Suprapubic skin (tissue), 4 donors: ENCODE data around the gene GLIS1. TPM values are rescaled to one million over a fixed set of nuclear protein-coding genes. Genes with fewer than 3 reads are reported as not detected.
"Not testable (repeated sequence)": the region's sequence is repeated elsewhere in the genome, so short reads cannot be mapped to it uniquely, and the experiment has no call there.

Source experiments
- DNase-seq, 2 donors: peaks; one replicate each; pipeline ENCODE4 v3.0.0-alpha.2; 2019; ENCODE audit warnings: low spot score in 2 of 2
- H3K27ac ChIP-seq: fragments of 200-600 bp; sonication (generic); one replicate; pipeline ENCODE4 v1.5.1; 2019
- H3K27me3 ChIP-seq: fragments of 200-600 bp; sonication (generic); one replicate; pipeline ENCODE4 v1.5.1; 2019
- H3K36me3 ChIP-seq: fragments of 200-600 bp; sonication (generic); one replicate; pipeline ENCODE4 v1.5.1; 2019
- H3K4me1 ChIP-seq: fragments of 200-600 bp; sonication (generic); one replicate; pipeline ENCODE4 v1.5.1; 2019
- H3K4me3 ChIP-seq: fragments of 200-600 bp; sonication (generic); one replicate; pipeline ENCODE4 v1.5.1; 2019; ENCODE audit warnings: mild to moderate bottlenecking
- H3K9me3 ChIP-seq: fragments of 200-600 bp; sonication (generic); one replicate; pipeline ENCODE4 v1.5.1; 2019
- CTCF ChIP-seq, 2 donors: fragments of 200-600 bp in 1 of 2; fragments of 450-650 bp in 1 of 2; sonication (generic) in 1 of 2; IDR thresholded peaks; one replicate each; pipeline ENCODE4 v1.5.1; 2016 to 2019; ENCODE audit warnings: antibody characterized with exemption in 2 of 2, mild to moderate bottlenecking in 1 of 2, moderate library complexity in 1 of 2
- EP300 ChIP-seq: sonication (generic); formaldehyde crosslinking; IDR thresholded peaks from one replicate; pipeline ENCODE4 v1.6.1; 2017; ENCODE audit warnings: antibody characterized with exemption
- POLR2A ChIP-seq, 2 donors: fragments of 450-650 bp; IDR thresholded peaks; one replicate each; pipeline ENCODE4 v1.6.1; 2017; ENCODE audit warnings: antibody characterized with exemption in 2 of 2, mild to moderate bottlenecking in 2 of 2, moderate library complexity in 2 of 2
- POLR2AphosphoS5 ChIP-seq, 3 donors: sonication (generic); formaldehyde crosslinking; IDR thresholded peaks; one replicate each; pipeline ENCODE4 v1.6.1; 2017; ENCODE audit warnings: antibody characterized with exemption in 3 of 3
- WGBS: methylation state at CpG from one replicate; pipeline ENCODE4 v1.1.5; 2018; 5-methylcytosine and 5-hydroxymethylcytosine counted together
- total RNA-seq, 4 donors: library from RNA; depleted of rRNA; stranded (reverse); fragments of >200 nt; gene quantifications; one replicate each; pipeline ENCODE4 v1.1.0, GENCODE V29; 2016

GLIS1 gene
- total RNA-seq, 4 donors from 2014 or later, result 0.34 to 1.5 (median 0.59) TPM

- WGBS, result 79% methylated on average over 1 of the region's 1 CpG
- TF ChIP-seq POLR2AphosphoS5 (IDR thresholded peaks at IDR 0.05) (no peak), EP300 (no peak), POLR2A (IDR thresholded peaks at IDR 0.05) (no peak), CTCF (IDR thresholded peaks at IDR 0.05) (no peak)
- Histone ChIP-seq H3K36me3 (peaks cover 6% of the 10 kb centered on the region), H3K9me3 (no peaks in the 10 kb centered on the region), H3K27me3 (no peaks in the 10 kb centered on the region), H3K27ac (no peak overlapping the region), H3K4me3 (no peak overlapping the region), H3K4me1 (no peaks in the 10 kb centered on the region)
- DNase-seq, result no peak
Observed at GRCh38 chr1:53765657-53766056, 26.7 kb upstream of the GLIS1 start.

- Histone ChIP-seq H3K36me3 (no peaks in the 10 kb centered on the region), H3K4me1 (no peaks in the 10 kb centered on the region), H3K27me3 (no peaks in the 10 kb centered on the region), H3K4me3 (no peak overlapping the region), H3K9me3 (no peaks in the 10 kb centered on the region), H3K27ac (no peak overlapping the region)
- no peak for DNase-seq
- TF ChIP-seq POLR2A (IDR thresholded peaks at IDR 0.05) (no peak), EP300 (no peak), CTCF (IDR thresholded peaks at IDR 0.05) (no peak), POLR2AphosphoS5 (IDR thresholded peaks at IDR 0.05) (no peak)
- WGBS, result 91% methylated on average over 2 of the region's 2 CpGs
Observed at GRCh38 chr1:53763911-53764310, 24.9 kb upstream of the GLIS1 start.

GRCh38 chr1:53763461-53763860 is 24.5 kb upstream of the GLIS1 start:
- Histone ChIP-seq H3K27ac (no peak overlapping the region), H3K36me3 (no peaks in the 10 kb centered on the region), H3K9me3 (no peaks in the 10 kb centered on the region), H3K4me3 (no peak overlapping the region), H3K27me3 (no peaks in the 10 kb centered on the region), H3K4me1 (no peaks in the 10 kb centered on the region)
- 93% methylated on average over 4 of the region's 4 CpGs for WGBS
- no peak for DNase-seq
- TF ChIP-seq CTCF (IDR thresholded peaks at IDR 0.05) (no peak), POLR2AphosphoS5 (IDR thresholded peaks at IDR 0.05) (no peak), EP300 (no peak), POLR2A (IDR thresholded peaks at IDR 0.05) (no peak)

GRCh38 chr1:53760497-53760896 is 21.5 kb upstream of the GLIS1 start:
- not testable (repeated sequence) for H3K4me3 ChIP-seq, H3K36me3 ChIP-seq, H3K27me3 ChIP-seq, H3K27ac ChIP-seq, DNase-seq, H3K4me1 ChIP-seq, H3K9me3 ChIP-seq
- WGBS, result 86% methylated on average over 7 of the region's 7 CpGs

GRCh38 chr1:53755874-53756273 is 16.9 kb upstream of the GLIS1 start:
- no peaks in the 10 kb centered on the region for H3K36me3 ChIP-seq
- no peak for TF ChIP-seq EP300
- TF ChIP-seq POLR2AphosphoS5 (IDR thresholded peaks at IDR 0.05), result no peak
- no peak for TF ChIP-seq CTCF (IDR thresholded peaks at IDR 0.05)
- no peak for TF ChIP-seq POLR2A (IDR thresholded peaks at IDR 0.05)
- no peaks in the 10 kb centered on the region for H3K4me1 ChIP-seq
- no peak for DNase-seq
- WGBS, result 90% methylated on average over 4 of the region's 5 CpGs
- no peak overlapping the region for H3K27ac ChIP-seq
- H3K9me3 ChIP-seq, result no peaks in the 10 kb centered on the region
- H3K27me3 ChIP-seq, result no peaks in the 10 kb centered on the region
- H3K4me3 ChIP-seq, result no peak overlapping the region

- Histone ChIP-seq H3K27me3 (no peaks in the 10 kb centered on the region), H3K4me3 (no peak overlapping the region), H3K4me1 (no peaks in the 10 kb centered on the region), H3K36me3 (no peaks in the 10 kb centered on the region), H3K9me3 (no peaks in the 10 kb centered on the region), H3K27ac (no peak overlapping the region)
- DNase-seq, result no peak
- TF ChIP-seq EP300, result no peak
- TF ChIP-seq POLR2A (IDR thresholded peaks at IDR 0.05), result no peak
- TF ChIP-seq CTCF (IDR thresholded peaks at IDR 0.05), result peak; percentile 39 to 50
- 47% methylated on average over 6 of the region's 6 CpGs for WGBS
Observed at GRCh38 chr1:53754484-53755312, 15.7 kb upstream of the GLIS1 start.
